GM10847 (cell line): ENCODE measurements around the gene ATP13A2.

Source experiments
- POLR2A ChIP-seq: IDR thresholded peaks from 2 replicates; pipeline ENCODE4 v1.6.1; 2011; ENCODE audit not compliant: insufficient read length; ENCODE audit errors: extremely low read depth

The ATP13A2 gene

DNA sequence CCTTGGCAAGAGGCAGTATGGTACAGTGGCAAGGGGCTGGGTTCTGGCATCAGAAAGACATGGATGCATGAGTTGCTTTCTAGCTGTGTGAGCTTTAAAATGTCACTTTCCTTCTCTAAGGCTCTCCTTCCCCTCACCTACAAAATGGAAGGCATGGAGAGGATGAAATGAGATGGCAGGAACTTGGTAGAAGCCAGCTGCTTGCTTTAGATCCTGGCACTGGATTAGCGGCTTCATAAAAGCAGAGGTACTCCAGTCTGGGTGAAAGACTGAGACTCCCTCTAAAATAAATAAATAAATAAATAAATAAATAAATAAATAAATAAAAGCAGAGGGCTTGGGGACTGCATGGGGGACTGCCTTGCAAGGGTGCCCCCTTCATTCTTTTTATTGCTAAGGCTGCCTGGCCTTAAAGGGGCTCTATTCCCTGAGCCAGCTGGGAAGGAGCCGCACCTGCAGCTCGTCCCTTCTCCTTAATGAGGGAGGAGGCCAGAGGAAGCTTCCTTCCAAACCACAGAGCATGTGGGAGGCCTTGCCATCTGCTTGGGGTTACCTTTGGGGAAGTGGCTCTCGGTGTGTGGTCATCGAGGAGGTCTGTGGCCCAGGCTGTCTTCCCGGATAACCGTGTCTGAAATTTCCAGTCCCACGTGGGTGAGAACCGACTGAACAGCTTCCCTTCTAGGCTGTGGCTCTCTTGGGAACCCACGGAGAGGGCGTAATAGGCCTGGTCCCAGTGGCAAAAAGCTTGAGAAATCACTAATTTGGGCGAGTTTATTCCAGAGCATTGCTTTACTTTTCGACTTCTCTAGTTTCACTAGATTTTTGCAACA is 2.0 kb upstream of the ATP13A2 start:
- no peak for TF ChIP-seq POLR2A

DNA sequence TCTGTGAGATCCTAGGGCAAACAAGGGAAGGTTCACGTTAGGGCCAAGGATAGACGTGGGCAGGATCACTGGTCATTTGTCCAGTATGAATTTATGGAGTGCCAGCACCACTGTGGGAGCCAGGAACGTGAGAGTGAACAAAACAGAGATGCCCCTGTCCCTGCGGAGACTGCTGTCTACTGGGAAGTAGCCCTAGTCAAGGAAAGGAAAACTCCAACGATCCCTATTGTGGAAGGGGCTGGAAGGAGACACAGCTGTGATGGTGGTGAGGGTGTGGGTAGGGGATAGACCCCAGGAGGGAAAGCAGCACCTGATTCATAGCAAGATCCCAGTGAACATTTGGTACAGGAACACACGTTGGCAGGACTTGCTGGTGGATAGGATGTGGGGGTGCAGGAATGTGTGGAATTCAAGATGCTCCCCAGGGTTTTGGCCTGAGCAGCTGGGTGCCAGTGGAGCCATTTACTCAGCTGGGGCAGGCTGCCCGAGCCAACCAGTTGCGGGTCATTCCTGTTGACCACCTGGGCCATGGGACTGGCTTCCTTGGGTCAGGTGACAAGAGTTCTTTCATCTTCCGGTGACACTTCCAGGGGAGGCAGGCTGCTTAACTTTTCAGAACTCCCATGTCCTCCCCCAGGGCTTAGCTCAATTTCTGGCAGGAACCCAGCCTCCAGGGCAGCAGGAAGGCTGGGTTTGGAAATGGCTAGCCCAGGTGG is 1.2 kb upstream of the ATP13A2 start:
- no peak for TF ChIP-seq POLR2A

DNA sequence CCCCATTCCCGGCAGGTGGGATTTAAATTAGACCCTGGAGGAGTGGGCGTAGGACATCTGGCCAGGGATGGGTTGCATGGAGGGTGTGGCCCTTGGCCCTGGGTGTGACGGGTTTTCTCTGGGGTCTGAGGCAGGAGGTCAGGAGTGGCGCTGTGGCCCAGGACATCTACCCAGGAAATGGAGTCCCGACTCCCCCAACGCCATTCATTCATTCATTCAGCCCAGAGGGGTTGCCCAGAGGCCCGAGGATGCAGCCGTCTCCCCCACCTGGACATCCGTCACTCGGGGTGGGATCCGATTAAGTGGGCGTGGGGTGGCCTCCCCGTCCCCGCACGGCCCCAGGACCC is 663 bp downstream of the ATP13A2 start:
- TF ChIP-seq POLR2A, result no peak

DNA sequence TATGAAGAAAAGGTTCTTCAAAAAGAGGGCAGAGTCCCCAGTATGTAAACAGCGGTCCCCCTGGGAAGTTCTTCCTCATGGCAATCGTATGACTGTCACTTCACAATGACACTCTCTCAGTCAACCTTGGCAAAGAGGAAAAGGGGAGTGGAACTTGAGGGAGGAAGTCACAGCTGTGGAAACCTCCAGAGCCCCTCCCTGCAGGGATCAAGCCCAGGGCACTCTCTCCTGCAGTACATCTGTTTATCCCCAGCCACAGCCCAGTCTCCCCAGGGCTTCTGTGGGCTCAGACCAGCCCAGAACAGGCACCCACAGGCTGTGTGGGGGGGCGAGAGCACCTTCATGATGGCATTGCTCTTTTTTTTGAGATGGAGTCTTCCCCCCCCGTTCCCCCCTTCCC is 2.0 kb downstream of the ATP13A2 start:
- no peak for TF ChIP-seq POLR2A

DNA sequence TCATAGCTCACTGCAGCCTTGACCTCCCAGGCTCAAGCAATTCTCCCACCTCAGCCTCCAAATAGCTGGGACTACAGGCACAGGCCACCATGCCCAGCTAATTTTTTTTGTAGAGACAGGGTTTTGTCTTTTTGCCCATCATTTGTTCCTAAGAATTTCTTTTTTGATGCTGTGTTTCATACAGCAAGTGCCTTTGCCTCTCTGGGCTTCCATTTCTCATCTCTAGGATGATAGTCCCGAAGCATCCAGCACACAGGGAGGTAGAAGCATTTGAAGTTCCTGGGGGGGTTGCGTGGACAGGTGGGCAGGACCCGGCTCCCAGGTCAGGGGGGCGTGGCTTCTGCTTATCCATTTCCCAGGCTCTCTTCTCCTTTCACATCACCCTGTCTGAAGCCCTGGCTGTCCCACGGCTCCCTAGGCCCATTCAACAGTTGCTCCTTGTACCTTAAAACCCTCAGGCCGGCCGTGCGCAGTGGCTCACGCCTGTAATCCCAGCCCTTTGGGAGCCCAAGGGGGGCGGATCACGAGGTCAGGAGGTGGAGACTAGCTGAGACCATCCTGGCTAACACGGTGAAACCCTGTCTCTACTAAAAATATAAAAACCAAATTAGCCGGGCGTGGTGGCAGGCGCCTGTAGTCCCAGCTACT is 3.4 kb downstream of the ATP13A2 start:
- no peak for TF ChIP-seq POLR2A

DNA sequence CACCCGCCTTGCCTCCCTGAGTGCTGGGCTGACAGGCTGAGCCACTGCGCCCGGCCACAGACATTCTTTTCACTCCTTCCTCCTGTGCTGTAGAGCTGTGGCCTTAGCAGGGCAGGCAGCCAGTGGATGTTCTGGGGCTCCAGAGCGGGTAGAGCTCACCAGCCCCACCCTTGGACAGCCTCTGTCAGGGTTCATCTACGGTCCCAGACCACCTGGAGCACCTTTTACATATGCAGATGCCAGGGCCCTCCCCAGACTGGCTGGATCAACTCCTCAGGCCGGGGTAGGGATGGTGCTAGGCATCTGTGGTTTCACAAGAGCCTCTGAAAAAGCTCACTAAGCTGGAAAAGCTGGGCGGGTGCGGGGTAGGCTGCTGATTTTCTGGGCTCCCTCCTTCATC is 4.6 kb downstream of the ATP13A2 start:
- TF ChIP-seq POLR2A, result no peak

DNA sequence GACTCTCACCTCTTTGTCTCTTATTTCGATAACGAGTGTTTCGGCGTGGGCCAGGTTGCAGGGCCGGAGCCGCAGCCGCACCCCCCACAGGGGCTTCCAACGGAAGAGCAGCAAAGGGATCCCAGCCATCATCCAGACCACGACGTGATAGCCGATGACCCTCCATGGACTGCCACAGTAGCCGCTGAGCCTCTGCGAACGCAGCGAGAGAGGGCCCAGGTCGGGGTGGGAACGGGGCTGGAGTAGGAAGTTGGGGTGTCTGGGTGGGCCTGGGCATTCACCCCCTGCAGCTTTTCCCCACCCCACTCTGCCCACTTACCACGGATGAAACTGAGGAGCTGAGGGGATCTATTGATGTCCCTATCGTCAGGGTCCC is 6.4 kb downstream of the ATP13A2 start:
- TF ChIP-seq POLR2A, result no peak

DNA sequence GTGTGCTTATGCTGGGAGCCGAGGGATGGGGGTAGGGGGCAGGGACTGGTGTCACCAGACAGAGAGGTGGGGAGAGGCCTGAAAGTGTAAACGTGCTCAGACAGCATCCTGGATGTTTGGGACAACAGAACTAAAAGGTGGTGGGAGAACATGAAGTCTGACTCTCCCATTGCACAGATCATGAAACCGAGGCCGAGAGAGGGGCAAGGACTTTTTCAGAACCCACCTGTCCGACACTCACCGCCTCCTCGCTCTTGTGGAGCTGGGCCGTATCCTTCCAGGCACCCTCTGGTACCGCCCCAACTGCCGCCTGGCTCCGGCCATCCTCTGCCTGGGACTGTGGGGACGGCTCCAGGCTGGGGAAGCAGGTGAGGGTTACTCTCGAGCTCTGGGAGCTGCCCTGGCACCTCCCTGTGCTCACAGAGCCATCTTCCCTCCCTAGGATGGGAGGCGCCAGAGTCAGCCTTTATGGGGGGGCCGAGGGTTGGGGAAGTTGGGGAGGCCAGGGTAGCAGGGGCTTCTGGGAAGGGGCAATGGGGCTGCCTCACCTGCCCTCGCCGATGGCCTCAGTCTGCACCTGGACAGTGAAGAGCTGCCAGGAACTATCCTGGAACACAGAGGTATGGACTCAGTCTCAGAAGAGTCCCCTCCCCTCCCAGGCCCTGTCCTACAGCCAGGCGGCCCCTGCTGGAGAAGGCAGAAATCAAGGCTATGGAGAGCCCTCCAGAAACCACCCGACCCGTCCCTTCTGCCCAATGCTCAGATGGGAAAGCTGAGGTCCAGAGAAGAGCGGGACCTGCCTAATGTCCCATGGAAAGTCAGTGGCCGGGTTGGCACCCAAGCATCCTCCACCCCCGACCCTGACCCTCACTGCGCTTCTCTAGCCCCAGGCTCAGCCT is 7.0 kb downstream of the ATP13A2 start:
- no peak for TF ChIP-seq POLR2A

DNA sequence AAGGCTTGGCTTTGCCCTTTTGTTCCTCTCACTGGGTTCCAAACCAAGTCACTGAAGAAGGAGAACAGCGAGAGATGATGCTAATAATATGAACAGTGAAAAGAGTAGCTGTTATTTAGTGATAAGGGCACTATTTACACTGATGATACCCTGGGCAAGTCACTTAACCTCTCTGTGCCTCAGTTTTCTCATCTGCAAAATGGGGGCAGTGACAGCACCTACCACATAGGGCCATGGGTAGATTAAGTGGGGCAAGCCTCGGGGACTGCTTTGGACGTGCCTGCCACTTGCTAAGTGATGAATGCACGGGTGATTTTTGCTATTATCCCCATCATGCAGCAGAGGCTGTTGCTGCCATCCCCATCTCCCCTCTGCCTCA is 9.2 kb downstream of the ATP13A2 start:
- TF ChIP-seq POLR2A, result no peak

DNA sequence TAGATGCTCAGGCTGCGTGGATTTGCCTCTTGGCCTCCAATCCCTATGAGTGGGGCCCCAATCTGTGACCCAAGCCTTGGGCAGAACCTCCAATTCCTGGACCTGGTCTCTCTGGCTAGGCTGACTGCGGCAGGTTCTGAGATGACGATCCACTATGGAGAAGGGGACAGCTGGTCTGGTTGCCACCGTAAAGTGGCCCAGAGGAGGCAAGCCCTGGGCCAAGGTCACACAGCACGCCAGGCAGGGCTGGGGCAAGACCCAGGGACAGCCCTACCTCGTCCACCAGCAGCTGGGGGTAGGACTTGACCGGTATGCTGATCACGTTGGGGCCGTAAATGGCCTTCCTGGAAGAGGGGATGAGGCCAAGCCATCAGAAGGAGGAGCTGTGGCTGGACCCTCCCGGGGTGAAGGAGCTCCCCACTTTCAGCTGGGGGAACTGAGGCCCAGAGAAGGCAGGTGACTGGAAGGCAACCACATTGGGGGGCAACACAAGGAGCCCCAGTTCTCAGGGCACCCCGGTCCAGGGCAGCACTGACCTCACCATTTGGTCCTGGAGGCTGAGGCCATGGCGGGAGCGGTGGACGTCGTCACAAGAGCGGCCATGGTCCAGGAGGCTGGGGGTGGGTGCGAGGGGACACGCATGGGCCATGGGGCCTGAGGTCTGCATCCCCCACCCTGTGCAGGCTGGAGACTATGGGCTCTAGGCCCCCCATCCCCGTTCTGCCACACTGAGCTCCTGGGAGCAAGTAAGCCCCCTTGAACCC is 9.8 kb downstream of the ATP13A2 start:
- TF ChIP-seq POLR2A, result no peak

DNA sequence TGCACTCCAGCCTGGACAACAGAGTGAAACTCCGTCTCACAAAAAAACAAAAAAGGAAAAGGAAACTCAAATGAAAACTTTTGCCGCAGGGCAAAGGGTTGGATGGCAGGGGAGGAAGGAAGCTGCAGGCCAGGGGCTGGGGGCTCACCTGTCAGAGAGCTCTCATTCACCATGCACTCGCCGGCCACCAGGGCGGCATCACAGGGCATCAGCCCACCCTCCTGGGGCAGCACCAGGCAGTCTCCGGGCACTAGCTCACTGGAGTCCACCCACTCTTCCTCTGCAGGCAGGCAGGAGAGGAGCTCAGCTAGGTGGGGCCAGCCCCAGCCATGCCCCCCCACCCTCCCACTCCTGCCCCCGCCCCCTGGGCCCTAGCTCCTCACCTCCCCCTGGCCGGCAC is 11.9 kb downstream of the ATP13A2 start:
- TF ChIP-seq POLR2A, result no peak

DNA sequence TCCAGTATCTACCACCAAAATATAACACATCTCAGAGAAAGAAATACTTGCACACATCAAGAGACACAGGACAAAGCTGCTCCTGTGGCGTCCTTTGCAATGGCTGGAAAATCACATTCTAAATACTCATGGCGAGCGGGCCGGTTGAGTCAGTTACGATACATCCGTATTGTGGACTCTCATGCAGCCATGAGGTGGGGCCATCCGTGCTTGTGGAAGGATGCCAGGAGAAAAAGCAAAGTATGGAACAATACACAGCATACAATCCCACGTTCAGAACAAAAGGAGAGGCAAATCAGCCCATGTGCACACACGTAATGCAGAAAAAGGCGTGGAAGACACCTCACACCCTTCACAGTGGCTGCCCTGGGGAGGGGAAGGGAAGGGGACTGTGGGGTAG is 13.1 kb downstream of the ATP13A2 start:
- no peak for TF ChIP-seq POLR2A

DNA sequence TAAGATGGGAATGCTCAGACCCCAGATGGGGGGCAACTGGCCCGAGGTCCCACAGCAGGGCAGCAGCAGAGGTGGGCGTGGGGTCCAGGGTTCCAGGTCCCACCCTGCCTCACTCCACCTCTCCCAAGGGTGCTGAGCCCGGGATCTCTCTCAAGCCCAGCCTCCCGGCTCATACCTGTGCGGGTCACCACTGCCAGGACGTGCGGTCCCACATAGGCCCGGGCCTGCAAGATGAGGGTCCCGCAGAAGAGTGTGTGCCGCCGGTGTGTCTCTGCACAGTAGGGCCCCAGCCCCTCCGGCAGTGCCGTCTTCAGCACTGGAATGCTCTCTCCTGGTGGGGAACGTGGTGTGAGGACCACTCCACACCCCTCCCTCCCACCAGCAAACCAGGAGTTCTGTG is 14.9 kb downstream of the ATP13A2 start:
- TF ChIP-seq POLR2A, result no peak

DNA sequence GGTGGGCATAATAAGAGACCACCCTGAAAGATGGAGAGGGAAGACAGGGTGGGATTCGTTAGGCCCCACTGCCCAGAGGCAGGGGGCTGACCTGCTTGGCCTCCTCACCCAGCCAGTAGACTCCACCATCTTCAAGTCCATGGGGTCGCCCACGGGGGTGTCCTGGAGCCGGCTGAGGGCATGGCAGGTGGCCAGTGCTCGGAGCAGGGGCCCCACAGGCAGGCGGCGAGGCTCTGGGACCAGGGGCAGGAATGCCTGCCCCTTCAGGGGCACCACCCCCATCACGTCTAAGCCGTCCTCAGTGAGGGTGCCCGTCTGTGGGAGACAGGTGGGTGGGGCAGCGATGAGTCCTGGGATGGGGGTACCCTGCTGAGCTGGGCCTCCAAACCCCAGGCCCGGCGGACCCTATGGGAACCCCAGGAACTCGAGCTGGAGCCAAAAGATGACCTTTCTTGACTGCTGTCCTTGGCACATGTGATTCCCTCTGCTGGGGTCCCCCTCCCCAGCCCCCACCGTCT is 18.1 kb downstream of the ATP13A2 start:
- no peak for TF ChIP-seq POLR2A
